Breast epithelium (tissue), 3 donors: ENCODE measurements around the gene WNT2B.

Source experiments
- POLR2A ChIP-seq: fragments of 450-650 bp; IDR thresholded peaks from one replicate; pipeline ENCODE4 v1.6.1; 2016; ENCODE audit warnings: antibody characterized with exemption, mild to moderate bottlenecking, moderate library complexity
- TF ChIP-seq, protein P1 (sequence below), 3 donors: fragments of 450-650 bp; IDR thresholded peaks; one replicate each; pipeline ENCODE4 v1.5.1; 2016 to 2017; ENCODE audit warnings: antibody characterized with exemption in 3 of 3, mild to moderate bottlenecking in 3 of 3, moderate library complexity in 3 of 3

- TF ChIP-seq POLR2A: no peak
- TF ChIP-seq, protein P1, sequence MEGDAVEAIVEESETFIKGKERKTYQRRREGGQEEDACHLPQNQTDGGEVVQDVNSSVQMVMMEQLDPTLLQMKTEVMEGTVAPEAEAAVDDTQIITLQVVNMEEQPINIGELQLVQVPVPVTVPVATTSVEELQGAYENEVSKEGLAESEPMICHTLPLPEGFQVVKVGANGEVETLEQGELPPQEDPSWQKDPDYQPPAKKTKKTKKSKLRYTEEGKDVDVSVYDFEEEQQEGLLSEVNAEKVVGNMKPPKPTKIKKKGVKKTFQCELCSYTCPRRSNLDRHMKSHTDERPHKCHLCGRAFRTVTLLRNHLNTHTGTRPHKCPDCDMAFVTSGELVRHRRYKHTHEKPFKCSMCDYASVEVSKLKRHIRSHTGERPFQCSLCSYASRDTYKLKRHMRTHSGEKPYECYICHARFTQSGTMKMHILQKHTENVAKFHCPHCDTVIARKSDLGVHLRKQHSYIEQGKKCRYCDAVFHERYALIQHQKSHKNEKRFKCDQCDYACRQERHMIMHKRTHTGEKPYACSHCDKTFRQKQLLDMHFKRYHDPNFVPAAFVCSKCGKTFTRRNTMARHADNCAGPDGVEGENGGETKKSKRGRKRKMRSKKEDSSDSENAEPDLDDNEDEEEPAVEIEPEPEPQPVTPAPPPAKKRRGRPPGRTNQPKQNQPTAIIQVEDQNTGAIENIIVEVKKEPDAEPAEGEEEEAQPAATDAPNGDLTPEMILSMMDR (IDR thresholded peaks at IDR 0.05): no peak
Measured at GRCh38 chr1:112460615-112461014, 48.1 kb upstream of the WNT2B start.
